HepG2 (cell line): ENCODE data around the gene RUVBL1. TPM values are rescaled to one million over a fixed set of nuclear protein-coding genes. Genes with fewer than 3 reads are reported as not detected.

ENCODE experiments used
- CENPT ChIP-seq: sonication (generic); formaldehyde crosslinking; IDR thresholded peaks from 2 replicates; pipeline ENCODE4 v1.8.0; 2022; ENCODE audit warnings: low read depth, mild to moderate bottlenecking, moderate library complexity, missing genetic modification reagents
- ELF4 ChIP-seq: sonication (generic); formaldehyde crosslinking; IDR thresholded peaks from 2 replicates; pipeline ENCODE4 v1.5.0; 2020; ENCODE audit warnings: missing genetic modification reagents, mild to moderate bottlenecking, moderate library complexity, borderline replicate concordance
- KDM6A ChIP-seq: IDR thresholded peaks from 2 replicates; pipeline ENCODE4 v1.6.1; 2016; ENCODE audit warnings: low read depth
- MATR3 ChIP-seq: sonication (generic); formaldehyde crosslinking; IDR thresholded peaks from 2 replicates; pipeline ENCODE4 v1.4.0; 2020; ENCODE audit warnings: missing genetic modification reagents
- MTA3 ChIP-seq: sonication (generic); formaldehyde crosslinking; IDR thresholded peaks from 2 replicates; pipeline ENCODE4 v1.4.0; 2020; ENCODE audit warnings: missing genetic modification reagents
- NFE2L2 ChIP-seq: fragments of 150-350 bp; IDR thresholded peaks from 2 replicates; pipeline ENCODE4 v1.6.1; 2014; ENCODE audit warnings: low read length
- NONO ChIP-seq, 2 experiments: fragments of 450-650 bp in 1 of 2; sonication (generic) in 1 of 2; formaldehyde crosslinking in 1 of 2; IDR thresholded peaks in 1 of 2; conservative IDR thresholded peaks in 1 of 2; 2 replicates each; pipeline versions ENCODE4 v1.6.1 to v1.8.0; 2017 to 2022; ENCODE audit warnings: mild to moderate bottlenecking in 1 of 2, missing genetic modification reagents in 1 of 2, moderate library complexity in 1 of 2
- NR2C2 ChIP-seq: sonication (generic); formaldehyde crosslinking; IDR thresholded peaks from 2 replicates; pipeline ENCODE4 v1.4.0; 2020; ENCODE audit warnings: missing genetic modification reagents, mild to moderate bottlenecking, moderate library complexity, borderline replicate concordance
- PLRG1 ChIP-seq: fragments of 450-650 bp; conservative IDR thresholded peaks from 2 replicates; pipeline ENCODE4 v1.6.1; 2016
- RFX1 ChIP-seq: fragments of 450-650 bp; IDR thresholded peaks from 2 replicates; pipeline ENCODE4 v1.6.1; 2017
- SOX13 ChIP-seq, 3 experiments: fragments of 450-650 bp in 1 of 3; sonication (generic) in 1 of 3; formaldehyde crosslinking in 1 of 3; IDR thresholded peaks in 2 of 3; conservative IDR thresholded peaks in 1 of 3; 2 replicates each; pipeline versions ENCODE4 v1.5.0 to v1.6.1; 2016 to 2020; ENCODE audit warnings: antibody characterized with exemption in 1 of 3, mild to moderate bottlenecking in 1 of 3, missing compliant biosample characterization in 1 of 3, missing genetic modification reagents in 1 of 3, moderate library complexity in 1 of 3
- ZNF101 ChIP-seq: sonication (generic); formaldehyde crosslinking; IDR thresholded peaks from 2 replicates; pipeline ENCODE4 v1.4.0; 2020; ENCODE audit warnings: mild to moderate bottlenecking, low read depth, missing genetic modification reagents, borderline replicate concordance
- ZNF205 ChIP-seq: IDR thresholded peaks from 2 replicates; pipeline ENCODE4 v1.6.1; 2018; ENCODE audit warnings: missing biosample characterization, missing genetic modification reagents
- ZNF530 ChIP-seq: sonication (generic); formaldehyde crosslinking; IDR thresholded peaks from 2 replicates; pipeline ENCODE4 v1.5.0; 2020; ENCODE audit warnings: low read depth, mild to moderate bottlenecking, missing genetic modification reagents
- ZNF598 ChIP-seq: sonication (generic); formaldehyde crosslinking; IDR thresholded peaks from 2 replicates; pipeline ENCODE4 v1.5.1; 2020; ENCODE audit warnings: mild to moderate bottlenecking, missing genetic modification reagents, borderline replicate concordance
- ZNF660 ChIP-seq: sonication (generic); formaldehyde crosslinking; IDR thresholded peaks from 2 replicates; pipeline ENCODE4 v1.5.1; 2020; ENCODE audit warnings: mild to moderate bottlenecking, low read depth, missing genetic modification reagents, borderline replicate concordance
- polyA plus RNA-seq, 8 experiments: library from polyadenylated mRNA; depleted of rRNA in 3 of 8; stranded (reverse) in 7 of 8; unstranded in 1 of 8; fragments of >200 nt; fragmentation: Illumina TruSeq in 4 of 8; extraction: Trizol in 4 of 8; gene quantifications; 2 replicates each; pipeline versions ENCODE4 v1.2.1 to v1.2.3, GENCODE V29; 2011 to 2016; ENCODE audit warnings: low read depth in 4 of 8, missing spikeins in 1 of 8, mixed read lengths in 1 of 8; ENCODE audit not compliant: insufficient read depth in 1 of 8
- total RNA-seq, 5 experiments: library from RNA; depleted of rRNA; stranded (reverse); fragments of >200 nt; fragmentation: Illumina TruSeq; extraction: Trizol; gene quantifications; 2 replicates each; pipeline ENCODE4 v1.2.3, GENCODE V29; 2016; ENCODE audit warnings: low read depth in 1 of 5
- TF ChIP-seq, protein P1 (sequence below): sonication (generic); formaldehyde crosslinking; IDR thresholded peaks from 2 replicates; pipeline ENCODE4 v1.4.0; 2020; ENCODE audit warnings: missing genetic modification reagents
- TF ChIP-seq, protein P2 (sequence below): sonication (generic); formaldehyde crosslinking; conservative IDR thresholded peaks from 2 replicates; pipeline ENCODE4 v1.4.0; 2020; ENCODE audit warnings: missing genetic modification reagents
- TF ChIP-seq, protein P3 (sequence below): sonication (generic); formaldehyde crosslinking; conservative IDR thresholded peaks from 2 replicates; pipeline ENCODE4 v1.8.0; 2022; ENCODE audit warnings: missing genetic modification reagents

RUVBL1 gene
- total and polyA plus RNA-seq, 2 of the 13 experiments (the other 11 are each of a cell fraction or from before 2014, with no cell fraction given) = 32.7 to 86.3 TPM

DNA sequence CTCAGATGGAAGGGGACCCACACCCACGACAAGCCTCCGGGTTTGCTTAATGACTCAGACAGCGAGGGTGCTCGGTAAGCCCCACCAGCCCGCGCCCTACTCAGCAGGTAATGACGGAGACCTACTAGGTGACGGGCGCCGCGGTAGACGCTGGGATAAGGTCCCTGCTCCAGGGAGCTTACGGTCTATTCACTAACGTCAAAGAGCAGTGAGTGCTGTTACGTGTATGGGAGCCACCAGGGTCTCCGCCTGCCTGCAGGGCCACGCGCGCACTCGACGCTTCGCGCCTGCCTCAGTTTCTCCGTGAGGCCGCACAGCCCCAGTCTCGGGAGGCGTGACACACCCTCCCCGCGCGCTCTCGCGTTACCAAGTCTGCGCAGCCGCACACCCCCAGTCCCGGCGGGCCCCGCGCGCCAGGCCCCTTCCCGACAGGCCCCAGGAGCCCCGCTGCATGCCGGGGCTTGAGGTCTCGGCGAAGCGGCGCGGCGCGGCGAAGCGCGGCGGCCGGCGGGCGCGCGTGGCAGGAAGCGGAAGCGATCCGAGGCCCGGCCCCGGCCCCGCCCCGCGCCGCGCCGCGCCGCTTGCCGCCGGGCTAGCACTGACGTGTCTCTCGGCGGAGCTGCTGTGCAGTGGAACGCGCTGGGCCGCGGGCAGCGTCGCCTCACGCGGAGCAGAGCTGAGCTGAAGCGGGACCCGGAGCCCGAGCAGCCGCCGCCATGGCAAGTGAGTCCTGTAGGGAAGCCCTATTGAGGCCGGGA is 71.6 kb downstream of the RUVBL1 start, which contains the start of gene SEC61A1 (continued):
- TF ChIP-seq NFE2L2 = no peak
- TF ChIP-seq RFX1 = no peak
- TF ChIP-seq ELF4 (CRISPR knock-in tag) = no peak
- no peak for TF ChIP-seq CENPT (CRISPR knock-in tag)
- no peak for TF ChIP-seq SOX13 (IDR thresholded peaks at IDR 0.05)
- no peak; a peak in 1 of 4 replicates for TF ChIP-seq SOX13 (CRISPR knock-in tag; conservative IDR thresholded peaks at IDR 0.05 in 1 of 2, IDR thresholded peaks at IDR 0.05 in 1 of 2)
- TF ChIP-seq ZNF598 (CRISPR knock-in tag) = no peak
- TF ChIP-seq, protein P1, sequence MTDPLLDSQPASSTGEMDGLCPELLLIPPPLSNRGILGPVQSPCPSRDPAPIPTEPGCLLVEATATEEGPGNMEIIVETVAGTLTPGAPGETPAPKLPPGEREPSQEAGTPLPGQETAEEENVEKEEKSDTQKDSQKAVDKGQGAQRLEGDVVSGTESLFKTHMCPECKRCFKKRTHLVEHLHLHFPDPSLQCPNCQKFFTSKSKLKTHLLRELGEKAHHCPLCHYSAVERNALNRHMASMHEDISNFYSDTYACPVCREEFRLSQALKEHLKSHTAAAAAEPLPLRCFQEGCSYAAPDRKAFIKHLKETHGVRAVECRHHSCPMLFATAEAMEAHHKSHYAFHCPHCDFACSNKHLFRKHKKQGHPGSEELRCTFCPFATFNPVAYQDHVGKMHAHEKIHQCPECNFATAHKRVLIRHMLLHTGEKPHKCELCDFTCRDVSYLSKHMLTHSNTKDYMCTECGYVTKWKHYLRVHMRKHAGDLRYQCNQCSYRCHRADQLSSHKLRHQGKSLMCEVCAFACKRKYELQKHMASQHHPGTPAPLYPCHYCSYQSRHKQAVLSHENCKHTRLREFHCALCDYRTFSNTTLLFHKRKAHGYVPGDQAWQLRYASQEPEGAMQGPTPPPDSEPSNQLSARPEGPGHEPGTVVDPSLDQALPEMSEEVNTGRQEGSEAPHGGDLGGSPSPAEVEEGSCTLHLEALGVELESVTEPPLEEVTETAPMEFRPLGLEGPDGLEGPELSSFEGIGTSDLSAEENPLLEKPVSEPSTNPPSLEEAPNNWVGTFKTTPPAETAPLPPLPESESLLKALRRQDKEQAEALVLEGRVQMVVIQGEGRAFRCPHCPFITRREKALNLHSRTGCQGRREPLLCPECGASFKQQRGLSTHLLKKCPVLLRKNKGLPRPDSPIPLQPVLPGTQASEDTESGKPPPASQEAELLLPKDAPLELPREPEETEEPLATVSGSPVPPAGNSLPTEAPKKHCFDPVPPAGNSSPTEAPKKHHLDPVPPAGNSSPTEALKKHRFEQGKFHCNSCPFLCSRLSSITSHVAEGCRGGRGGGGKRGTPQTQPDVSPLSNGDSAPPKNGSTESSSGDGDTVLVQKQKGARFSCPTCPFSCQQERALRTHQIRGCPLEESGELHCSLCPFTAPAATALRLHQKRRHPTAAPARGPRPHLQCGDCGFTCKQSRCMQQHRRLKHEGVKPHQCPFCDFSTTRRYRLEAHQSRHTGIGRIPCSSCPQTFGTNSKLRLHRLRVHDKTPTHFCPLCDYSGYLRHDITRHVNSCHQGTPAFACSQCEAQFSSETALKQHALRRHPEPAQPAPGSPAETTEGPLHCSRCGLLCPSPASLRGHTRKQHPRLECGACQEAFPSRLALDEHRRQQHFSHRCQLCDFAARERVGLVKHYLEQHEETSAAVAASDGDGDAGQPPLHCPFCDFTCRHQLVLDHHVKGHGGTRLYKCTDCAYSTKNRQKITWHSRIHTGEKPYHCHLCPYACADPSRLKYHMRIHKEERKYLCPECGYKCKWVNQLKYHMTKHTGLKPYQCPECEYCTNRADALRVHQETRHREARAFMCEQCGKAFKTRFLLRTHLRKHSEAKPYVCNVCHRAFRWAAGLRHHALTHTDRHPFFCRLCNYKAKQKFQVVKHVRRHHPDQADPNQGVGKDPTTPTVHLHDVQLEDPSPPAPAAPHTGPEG (CRISPR knock-in tag) = peak; percentile 98
- TF ChIP-seq NONO (IDR thresholded peaks at IDR 0.05) = no peak
- peak; percentile 59; the same call in 1 of the 2 replicates for TF ChIP-seq NONO (CRISPR knock-in tag; conservative IDR thresholded peaks at IDR 0.05)
- TF ChIP-seq MTA3 (CRISPR knock-in tag) = no peak
- no peak for TF ChIP-seq MATR3 (CRISPR knock-in tag)
- TF ChIP-seq ZNF660 (CRISPR knock-in tag) = no peak
- peak; percentile 57; the same call in 1 of the 2 replicates for TF ChIP-seq NR2C2
- TF ChIP-seq ZNF205 (CRISPR knock-in tag) = 0 out of 2 replicates have a peak, but pooled peaks have one; percentile 8
- TF ChIP-seq, protein P2, sequence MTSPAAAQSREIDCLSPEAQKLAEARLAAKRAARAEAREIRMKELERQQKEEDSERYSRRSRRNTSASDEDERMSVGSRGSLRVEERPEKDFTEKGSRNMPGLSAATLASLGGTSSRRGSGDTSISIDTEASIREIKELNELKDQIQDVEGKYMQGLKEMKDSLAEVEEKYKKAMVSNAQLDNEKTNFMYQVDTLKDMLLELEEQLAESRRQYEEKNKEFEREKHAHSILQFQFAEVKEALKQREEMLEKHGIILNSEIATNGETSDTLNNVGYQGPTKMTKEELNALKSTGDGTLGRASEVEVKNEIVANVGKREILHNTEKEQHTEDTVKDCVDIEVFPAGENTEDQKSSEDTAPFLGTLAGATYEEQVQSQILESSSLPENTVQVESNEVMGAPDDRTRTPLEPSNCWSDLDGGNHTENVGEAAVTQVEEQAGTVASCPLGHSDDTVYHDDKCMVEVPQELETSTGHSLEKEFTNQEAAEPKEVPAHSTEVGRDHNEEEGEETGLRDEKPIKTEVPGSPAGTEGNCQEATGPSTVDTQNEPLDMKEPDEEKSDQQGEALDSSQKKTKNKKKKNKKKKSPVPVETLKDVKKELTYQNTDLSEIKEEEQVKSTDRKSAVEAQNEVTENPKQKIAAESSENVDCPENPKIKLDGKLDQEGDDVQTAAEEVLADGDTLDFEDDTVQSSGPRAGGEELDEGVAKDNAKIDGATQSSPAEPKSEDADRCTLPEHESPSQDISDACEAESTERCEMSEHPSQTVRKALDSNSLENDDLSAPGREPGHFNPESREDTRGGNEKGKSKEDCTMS = 0 out of 2 replicates have a peak, but pooled peaks have one; percentile 61
- TF ChIP-seq ZNF530 = no peak
- no peak for TF ChIP-seq KDM6A (CRISPR knock-in tag)
- TF ChIP-seq, protein P3, sequence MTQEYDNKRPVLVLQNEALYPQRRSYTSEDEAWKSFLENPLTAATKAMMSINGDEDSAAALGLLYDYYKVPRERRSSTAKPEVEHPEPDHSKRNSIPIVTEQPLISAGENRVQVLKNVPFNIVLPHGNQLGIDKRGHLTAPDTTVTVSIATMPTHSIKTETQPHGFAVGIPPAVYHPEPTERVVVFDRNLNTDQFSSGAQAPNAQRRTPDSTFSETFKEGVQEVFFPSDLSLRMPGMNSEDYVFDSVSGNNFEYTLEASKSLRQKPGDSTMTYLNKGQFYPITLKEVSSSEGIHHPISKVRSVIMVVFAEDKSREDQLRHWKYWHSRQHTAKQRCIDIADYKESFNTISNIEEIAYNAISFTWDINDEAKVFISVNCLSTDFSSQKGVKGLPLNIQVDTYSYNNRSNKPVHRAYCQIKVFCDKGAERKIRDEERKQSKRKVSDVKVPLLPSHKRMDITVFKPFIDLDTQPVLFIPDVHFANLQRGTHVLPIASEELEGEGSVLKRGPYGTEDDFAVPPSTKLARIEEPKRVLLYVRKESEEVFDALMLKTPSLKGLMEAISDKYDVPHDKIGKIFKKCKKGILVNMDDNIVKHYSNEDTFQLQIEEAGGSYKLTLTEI = no peak
- TF ChIP-seq ZNF101 (CRISPR knock-in tag) = no peak
- TF ChIP-seq PLRG1 = no peak
